Smooth muscle cell (in vitro differentiated cells): Measurements from ENCODE around the gene VAV3. TPM values are rescaled to one million over a fixed set of nuclear protein-coding genes. Genes with fewer than 3 reads are reported as not detected.

Source experiments
- DNase-seq: peaks from one replicate; lab custom pipeline; 2025; ENCODE audit not compliant: unreplicated experiment; lab: John Stamatoyannopoulos, UW
- H2AFZ ChIP-seq: fragments of 200-600 bp; sonication (generic); 2 replicates; pipeline ENCODE4 v1.6.0; 2016; ENCODE audit warnings: antibody characterized with exemption, low read depth, mild to moderate bottlenecking
- H3F3A ChIP-seq: fragments of 200-600 bp; sonication (generic); 2 replicates; pipeline ENCODE4 v1.6.0; 2017; ENCODE audit warnings: antibody characterized with exemption, low read depth
- H3K27ac ChIP-seq: fragments of 200-600 bp; sonication (generic); 2 replicates; pipeline ENCODE4 v1.5.1; 2016; ENCODE audit warnings: low read depth, mild to moderate bottlenecking
- H3K27me3 ChIP-seq: fragments of 200-600 bp; sonication (generic); 2 replicates; pipeline ENCODE4 v1.6.1; 2016; ENCODE audit warnings: low read depth, mild to moderate bottlenecking
- H3K36me3 ChIP-seq: fragments of 200-600 bp; sonication (generic); 2 replicates; pipeline ENCODE4 v1.5.1; 2016; ENCODE audit warnings: low read depth
- H3K4me1 ChIP-seq: fragments of 200-600 bp; sonication (generic); 2 replicates; pipeline ENCODE4 v1.5.1; 2016; ENCODE audit warnings: low read depth
- H3K4me2 ChIP-seq: fragments of 200-600 bp; sonication (generic); 2 replicates; pipeline ENCODE4 v1.6.0; 2016; ENCODE audit warnings: mild to moderate bottlenecking
- H3K4me3 ChIP-seq: fragments of 200-600 bp; sonication (generic); 2 replicates; pipeline ENCODE4 v1.5.1; 2016; ENCODE audit warnings: mild to moderate bottlenecking
- H3K79me2 ChIP-seq: fragments of 200-600 bp; sonication (generic); 2 replicates; pipeline ENCODE4 v1.6.0; 2016; ENCODE audit warnings: low read depth, mild to moderate bottlenecking
- H3K9ac ChIP-seq: fragments of 200-600 bp; sonication (generic); 2 replicates; pipeline ENCODE4 v1.6.0; 2016; ENCODE audit warnings: low read depth
- H3K9me3 ChIP-seq: fragments of 200-600 bp; sonication (generic); replicated peaks from 2 replicates; pipeline ENCODE4 v1.5.1; 2016; ENCODE audit warnings: low read depth
- H4K20me1 ChIP-seq: fragments of 200-600 bp; sonication (generic); 2 replicates; pipeline ENCODE4 v1.6.0; 2016; ENCODE audit warnings: low read depth
- WGBS: methylation state at CpG from one replicate; pipeline ENCODE4 v1.1.7; 2016; ENCODE audit warnings: low lambda C conversion rate; 5-methylcytosine and 5-hydroxymethylcytosine counted together
- polyA plus RNA-seq: library from polyadenylated mRNA; unstranded; fragments of >200 nt; fragmentation: Nextera tagmentation; extraction: Ambion mirVana; gene quantifications from 2 replicates; pipeline ENCODE4 v1.2.1, GENCODE V29; 2016
- total RNA-seq: library from RNA; depleted of rRNA; stranded (reverse); fragments of >200 nt; gene quantifications from 2 replicates; pipeline ENCODE4 v1.2.3, GENCODE V29; 2014
- TF ChIP-seq, protein P1 (sequence below): fragments of 200-600 bp; sonication (generic); IDR thresholded peaks from 2 replicates; pipeline ENCODE4 v1.5.1; 2017; ENCODE audit warnings: borderline replicate concordance, mild to moderate bottlenecking, antibody characterized with exemption; ENCODE audit not compliant: insufficient read depth, poor library complexity, severe bottlenecking

The VAV3 gene
- total and polyA plus RNA-seq, 2 experiments from 2014 or later: 0.62 to 10.1 TPM

DNA sequence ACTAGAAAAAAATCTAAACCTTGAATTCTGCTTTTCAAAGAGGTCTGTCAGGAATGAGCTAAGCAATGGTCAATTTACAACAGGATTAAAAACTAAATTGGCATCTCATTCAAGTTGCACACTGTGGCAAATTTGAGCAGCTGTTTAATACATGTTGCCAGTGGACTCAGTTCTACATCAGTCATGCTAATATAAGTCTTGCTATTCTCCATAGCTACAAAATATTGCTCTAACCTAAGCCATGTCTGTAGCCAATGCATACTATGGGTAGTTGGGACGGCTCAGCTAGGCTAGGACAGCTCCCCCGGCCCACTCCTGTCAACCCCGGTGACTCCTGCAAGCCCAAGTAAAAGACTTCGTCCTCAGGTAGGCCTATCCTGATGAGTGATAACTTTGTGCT, 10.9 kb upstream of the VAV3 start:
- H3K27ac ChIP-seq: no peak overlapping the region
- no peaks in the 10 kb centered on the region for H4K20me1 ChIP-seq
- H3K79me2 ChIP-seq: no peaks in the 10 kb centered on the region
- no peaks in the 10 kb centered on the region for H3K4me1 ChIP-seq
- WGBS: 90% methylated on average over 4 of the region's 4 CpGs
- TF ChIP-seq, protein P1, sequence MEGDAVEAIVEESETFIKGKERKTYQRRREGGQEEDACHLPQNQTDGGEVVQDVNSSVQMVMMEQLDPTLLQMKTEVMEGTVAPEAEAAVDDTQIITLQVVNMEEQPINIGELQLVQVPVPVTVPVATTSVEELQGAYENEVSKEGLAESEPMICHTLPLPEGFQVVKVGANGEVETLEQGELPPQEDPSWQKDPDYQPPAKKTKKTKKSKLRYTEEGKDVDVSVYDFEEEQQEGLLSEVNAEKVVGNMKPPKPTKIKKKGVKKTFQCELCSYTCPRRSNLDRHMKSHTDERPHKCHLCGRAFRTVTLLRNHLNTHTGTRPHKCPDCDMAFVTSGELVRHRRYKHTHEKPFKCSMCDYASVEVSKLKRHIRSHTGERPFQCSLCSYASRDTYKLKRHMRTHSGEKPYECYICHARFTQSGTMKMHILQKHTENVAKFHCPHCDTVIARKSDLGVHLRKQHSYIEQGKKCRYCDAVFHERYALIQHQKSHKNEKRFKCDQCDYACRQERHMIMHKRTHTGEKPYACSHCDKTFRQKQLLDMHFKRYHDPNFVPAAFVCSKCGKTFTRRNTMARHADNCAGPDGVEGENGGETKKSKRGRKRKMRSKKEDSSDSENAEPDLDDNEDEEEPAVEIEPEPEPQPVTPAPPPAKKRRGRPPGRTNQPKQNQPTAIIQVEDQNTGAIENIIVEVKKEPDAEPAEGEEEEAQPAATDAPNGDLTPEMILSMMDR: no peak
- no peaks in the 10 kb centered on the region for H3F3A ChIP-seq
- H3K9me3 ChIP-seq: no peaks in the 10 kb centered on the region
- H3K4me2 ChIP-seq: no peak overlapping the region
- peaks cover 39% of the 10 kb centered on the region for H3K27me3 ChIP-seq
- DNase-seq: no peak
- H3K4me3 ChIP-seq: no peak overlapping the region
- no peak overlapping the region for H2AFZ ChIP-seq
- H3K9ac ChIP-seq: no peak overlapping the region
- H3K36me3 ChIP-seq: no peaks in the 10 kb centered on the region

DNA sequence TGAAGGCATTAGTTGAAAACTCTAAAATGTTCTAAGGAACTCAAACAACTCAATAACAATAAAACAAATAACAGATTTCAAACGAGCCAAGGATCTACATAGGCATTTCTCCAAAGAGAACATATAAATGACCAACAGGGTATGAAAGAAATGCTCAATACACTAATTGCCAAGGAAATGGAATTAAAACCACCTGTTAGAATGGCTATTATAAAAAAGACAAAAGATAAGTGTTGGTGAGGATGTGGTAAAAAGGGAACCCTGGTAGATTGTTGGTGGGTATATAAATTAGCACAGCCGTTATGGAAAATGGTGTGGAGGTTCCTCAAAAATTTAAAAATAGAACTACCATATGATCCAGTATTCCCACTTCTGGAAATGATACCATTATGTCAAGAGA, 9.1 kb upstream of the VAV3 start:
- no peaks in the 10 kb centered on the region for H3K36me3 ChIP-seq
- no peaks in the 10 kb centered on the region for H3F3A ChIP-seq
- DNase-seq: no peak
- H3K4me3 ChIP-seq: no peak overlapping the region
- H3K9me3 ChIP-seq: no peaks in the 10 kb centered on the region
- no peak overlapping the region for H3K27ac ChIP-seq
- 62% methylated on average over 2 of the region's 2 CpGs for WGBS
- no peaks in the 10 kb centered on the region for H3K79me2 ChIP-seq
- no peak overlapping the region for H3K9ac ChIP-seq
- H3K4me2 ChIP-seq: no peak overlapping the region
- peaks cover 34% of the 10 kb centered on the region for H3K27me3 ChIP-seq
- no peaks in the 10 kb centered on the region for H4K20me1 ChIP-seq
- H3K4me1 ChIP-seq: no peaks in the 10 kb centered on the region
- TF ChIP-seq, protein P1: no peak
- H2AFZ ChIP-seq: no peak overlapping the region

DNA sequence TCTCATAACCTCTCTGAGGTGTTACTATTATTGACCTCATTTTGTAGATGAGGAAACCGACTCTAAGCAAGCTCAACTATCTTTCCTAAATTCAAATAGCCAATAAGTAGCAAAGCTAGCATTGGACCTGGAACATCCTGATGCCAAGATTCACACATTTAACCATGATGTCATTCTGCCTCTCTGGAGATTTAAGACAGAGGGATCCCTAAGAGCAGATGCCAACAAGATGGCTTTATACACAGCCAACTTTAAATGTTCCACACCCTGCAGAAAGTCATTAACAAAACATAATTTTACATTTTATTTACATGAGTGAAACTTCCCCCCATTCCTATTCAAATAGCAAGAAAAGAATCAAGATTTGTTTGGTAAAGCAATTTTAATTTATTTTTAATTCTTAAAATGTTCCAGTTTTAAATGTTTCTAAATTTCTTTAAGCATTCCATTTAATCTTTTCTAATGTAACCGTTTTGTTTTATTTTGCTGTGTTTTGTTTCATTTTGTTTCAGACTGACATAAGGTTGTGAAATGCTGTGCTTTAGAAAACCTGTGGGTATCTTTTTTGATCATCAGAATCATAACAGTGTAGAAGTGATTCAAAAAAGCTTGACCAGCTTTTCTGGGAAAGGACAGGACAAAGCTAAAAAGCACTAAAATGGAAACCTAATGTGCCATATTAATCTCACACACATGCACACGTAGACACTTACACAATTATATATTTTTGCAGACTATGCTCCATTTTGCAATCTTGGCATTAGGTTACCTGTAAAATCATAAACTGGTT, 7.6 kb upstream of the VAV3 start:
- no peak for DNase-seq
- Histone ChIP-seq H3F3A (no peaks in the 10 kb centered on the region), H3K36me3 (no peaks in the 10 kb centered on the region), H3K4me2 (no peak overlapping the region), H3K27me3 (peaks cover 32% of the 10 kb centered on the region), H3K4me1 (no peaks in the 10 kb centered on the region), H3K9me3 (no peaks in the 10 kb centered on the region), H3K27ac (no peak overlapping the region), H3K4me3 (no peak overlapping the region), H4K20me1 (no peaks in the 10 kb centered on the region), H3K79me2 (no peaks in the 10 kb centered on the region), H2AFZ (no peak overlapping the region), H3K9ac (no peak overlapping the region)
- TF ChIP-seq, protein P1: no peak
- WGBS: 53% methylated on average over 3 of the region's 3 CpGs

DNA sequence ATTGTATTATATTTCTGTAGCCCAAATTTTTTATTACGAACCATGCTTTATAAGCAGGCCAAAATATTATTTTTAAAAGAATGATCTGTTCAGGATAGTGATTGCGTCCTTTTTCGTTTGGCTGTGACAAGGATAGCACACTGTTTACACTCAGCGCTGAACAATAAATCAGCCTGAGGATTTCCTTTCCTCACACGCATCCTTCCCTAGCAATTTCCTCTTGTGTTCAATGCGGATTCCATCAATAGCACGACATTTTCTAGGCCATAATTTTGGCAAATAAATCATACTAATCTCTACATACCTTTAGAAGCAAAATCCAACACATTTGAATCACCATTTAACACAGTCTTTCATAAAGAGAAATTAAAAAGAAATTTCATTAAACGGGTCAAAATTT, 1.6 kb upstream of the VAV3 start:
- Histone ChIP-seq H4K20me1 (no peaks in the 10 kb centered on the region), H3K36me3 (no peaks in the 10 kb centered on the region), H3K4me3 (no peak overlapping the region), H3K27ac (no peak overlapping the region), H3K9me3 (no peaks in the 10 kb centered on the region), H3K27me3 (peaks cover 36% of the 10 kb centered on the region), H2AFZ (no peak overlapping the region), H3K4me1 (peaks cover 16% of the 10 kb centered on the region), H3K79me2 (no peaks in the 10 kb centered on the region), H3F3A (no peaks in the 10 kb centered on the region), H3K4me2 (no peak overlapping the region), H3K9ac (no peak overlapping the region)
- 92% methylated on average over 8 of the region's 8 CpGs for WGBS
- DNase-seq: no peak
- TF ChIP-seq, protein P1: no peak
